K562 (cell line): Measurements from ENCODE around the gene FBXW7. TPM values are rescaled to one million over a fixed set of nuclear protein-coding genes. Genes with fewer than 3 reads are reported as not detected.

Experiments used
- ATAC-seq: fragments of 200-7000 bp; cut with Tn5 transposase; 3 replicates; pipeline ENCODE4 v1.9.1; 2020; ENCODE audit warnings: moderate library complexity
- BruUV-seq: library from RNA; stranded (reverse); fragments of 400-500 nt; replicated peaks from 2 replicates; lab custom pipeline; 2021; lab: Mats Ljungman, UMichigan
- CTCF ChIA-PET: fragments of 300-600 bp; formaldehyde crosslinking; extraction: SDS; loops from one replicate; lab custom pipeline; 2021; ENCODE audit warnings: low intra/inter-chr PET ratio; lab: Yijun Ruan, JAX
- POLR2A ChIA-PET: fragments of 300-600, 350-650 bp; sonication (Branson Sonifier 250); formaldehyde crosslinking; extraction: SDS; loops from one replicate; lab custom pipeline; 2021; ENCODE audit warnings: antibody characterized with exemption, inconsistent platforms; lab: Yijun Ruan, JAX
- DNase-seq, 4 experiments: peaks; one replicate each; pipeline versions ENCODE4 v3.0.0 to v3.0.0-alpha.2; 2011 to 2018; ENCODE audit warnings: low spot score in 3 of 4, mixed read lengths in 3 of 4; ENCODE audit errors: extremely low read depth in 1 of 4
- FAIRE-seq: peaks from 2 replicates; lab custom pipeline; 2011; peaks lifted over from hg19 to GRCh38; lab: Jason Lieb, UNC
- H2AFZ ChIP-seq: 2 replicates; pipeline ENCODE4 v1.6.0; 2011; ENCODE audit warnings: low read depth, low read length, control low read depth, inconsistent platforms
- H3K27ac ChIP-seq: fragments of 200-600 bp; 3 replicates; pipeline ENCODE4 v1.8.0; 2011; ENCODE audit warnings: low read depth, mild to moderate bottlenecking, control low read depth, inconsistent platforms, low read length, moderate library complexity, mixed read lengths; ENCODE audit errors: extremely low read depth
- H3K27me3 ChIP-seq, 2 experiments: fragments of 300-600 bp in 1 of 2; 2 replicates in 1 of 2; 3 replicates in 1 of 2; pipeline versions ENCODE4 v1.6.0 to v1.8.0; 2011; ENCODE audit warnings: inconsistent platforms in 2 of 2, low read length in 2 of 2, mild to moderate bottlenecking in 1 of 2, mixed read lengths in 1 of 2, moderate library complexity in 1 of 2; ENCODE audit not compliant: control insufficient read depth in 2 of 2, insufficient read depth in 2 of 2
- H3K36me3 ChIP-seq: fragments of 300-600 bp; 3 replicates; pipeline ENCODE4 v1.8.0; 2011; ENCODE audit warnings: mild to moderate bottlenecking, low read length, inconsistent platforms; ENCODE audit not compliant: control insufficient read depth, insufficient read depth
- H3K4me1 ChIP-seq, 2 experiments: fragments of 200-600 bp in 1 of 2; replicated peaks in 1 of 2; 2 replicates in 1 of 2; 3 replicates in 1 of 2; pipeline versions ENCODE4 v1.5.1 to v1.8.0; 2011; ENCODE audit warnings: inconsistent platforms in 2 of 2, low read length in 2 of 2, mild to moderate bottlenecking in 1 of 2, mixed read lengths in 1 of 2, moderate library complexity in 1 of 2; ENCODE audit not compliant: control insufficient read depth in 2 of 2, insufficient read depth in 2 of 2
- H3K4me2 ChIP-seq: 2 replicates; pipeline ENCODE4 v1.6.1; 2011; ENCODE audit warnings: low read length, control low read depth, inconsistent platforms, mixed read lengths; ENCODE audit not compliant: insufficient read depth
- H3K4me3 ChIP-seq: fragments of 200-600 bp; sonication (generic), shearing (Covaris generic); 2 replicates; pipeline ENCODE4 v1.5.1; 2016; ENCODE audit warnings: control low read depth, inconsistent platforms
- H3K79me2 ChIP-seq: fragments of 200-600 bp; 3 replicates; pipeline ENCODE4 v1.8.0; 2011; ENCODE audit warnings: low read length, inconsistent platforms; ENCODE audit not compliant: control insufficient read depth, insufficient read depth
- H3K9ac ChIP-seq, 2 experiments: 2 replicates each; pipeline versions ENCODE4 v1.6.0 to v1.6.1; 2011; ENCODE audit warnings: low read depth in 2 of 2, low read length in 2 of 2, control low read depth in 1 of 2, inconsistent platforms in 1 of 2, mild to moderate bottlenecking in 1 of 2, mixed read lengths in 1 of 2; ENCODE audit not compliant: insufficient read depth in 1 of 2
- H3K9me1 ChIP-seq: one replicate; pipeline ENCODE4 v1.6.0; 2011; ENCODE audit warnings: inconsistent platforms, mild to moderate bottlenecking, low read length, moderate library complexity; ENCODE audit not compliant: control insufficient read depth, insufficient read depth
- H3K9me3 ChIP-seq: replicated peaks from 2 replicates; pipeline ENCODE4 v1.5.1; 2011; ENCODE audit warnings: low read depth, low read length, inconsistent platforms; ENCODE audit not compliant: control insufficient read depth, insufficient read depth
- H4K20me1 ChIP-seq: replicated peaks from 2 replicates; pipeline ENCODE4 v1.6.1; 2011; ENCODE audit warnings: low read length, inconsistent platforms, mixed read lengths; ENCODE audit not compliant: control insufficient read depth, insufficient read depth
- E4F1 ChIP-seq: fragments of 250-450 bp; sonication (Bioruptor Pico); IDR thresholded peaks from 2 replicates; pipeline ENCODE4 v1.5.0; 2021; ENCODE audit warnings: mild to moderate bottlenecking, borderline replicate concordance
- ESRRA ChIP-seq: fragments of 450-650 bp; IDR thresholded peaks from 2 replicates; pipeline ENCODE4 v1.6.1; 2014; ENCODE audit warnings: low read depth, mild to moderate bottlenecking, moderate library complexity, borderline replicate concordance
- ETV1 ChIP-seq: fragments of 450-650 bp; conservative IDR thresholded peaks from 2 replicates; pipeline ENCODE4 v1.6.1; 2016; ENCODE audit warnings: missing genetic modification characterization, control low read depth, low read depth, missing compliant biosample characterization
- HIVEP1 ChIP-seq: fragments of 250-450 bp; sonication (Bioruptor Pico); IDR thresholded peaks from 2 replicates; pipeline ENCODE4 v1.4.0; 2020; ENCODE audit warnings: mild to moderate bottlenecking
- ILK ChIP-seq: fragments of 450-650 bp; IDR thresholded peaks from 2 replicates; pipeline ENCODE4 v1.6.1; 2016; ENCODE audit warnings: missing genetic modification characterization, low read depth, mild to moderate bottlenecking, missing compliant biosample characterization, moderate library complexity, borderline replicate concordance
- KHSRP ChIP-seq: fragments of 450-650 bp; IDR thresholded peaks from 2 replicates; pipeline ENCODE4 v1.6.1; 2017
- LCOR ChIP-seq: sonication (generic); formaldehyde crosslinking; IDR thresholded peaks from 2 replicates; pipeline ENCODE4 v1.8.0; 2022; ENCODE audit warnings: mild to moderate bottlenecking, missing genetic modification reagents
- MAX ChIP-seq: sonication (generic); formaldehyde crosslinking; IDR thresholded peaks from 2 replicates; pipeline ENCODE4 v1.9.0; 2022; ENCODE audit warnings: mild to moderate bottlenecking, missing genetic modification reagents
- RAD21 ChIP-seq, 2 experiments: fragments of 250-450 bp in 1 of 2; fragments of 450-650 bp in 1 of 2; sonication (Bioruptor Pico) in 1 of 2; formaldehyde crosslinking in 1 of 2; IDR thresholded peaks in 1 of 2; conservative IDR thresholded peaks in 1 of 2; 2 replicates each; pipeline versions ENCODE4 v1.4.0 to v1.8.0; 2020 to 2022; ENCODE audit warnings: mild to moderate bottlenecking in 2 of 2, moderate library complexity in 1 of 2
- RBFOX2 ChIP-seq: fragments of 200-400 bp; formaldehyde crosslinking; IDR thresholded peaks from 2 replicates; pipeline ENCODE4 v1.6.1; 2017; ENCODE audit warnings: low read depth, mild to moderate bottlenecking, low read length, moderate library complexity
- RBM25 ChIP-seq: fragments of 200-400 bp; formaldehyde crosslinking; IDR thresholded peaks from 2 replicates; pipeline ENCODE4 v1.6.1; 2018; ENCODE audit warnings: low read length, low read depth, moderate library complexity; ENCODE audit not compliant: severe bottlenecking
- STAG1 ChIP-seq: sonication (generic); formaldehyde crosslinking; IDR thresholded peaks from 2 replicates; pipeline ENCODE4 v1.5.0; 2020; ENCODE audit warnings: missing genetic modification reagents, borderline replicate concordance
- ZFPM2 ChIP-seq: fragments of 250-450 bp; sonication (Bioruptor Pico); IDR thresholded peaks from 2 replicates; pipeline ENCODE4 v1.5.1; 2022; ENCODE audit warnings: mild to moderate bottlenecking
- ZNF274 ChIP-seq: IDR thresholded peaks from 2 replicates; pipeline ENCODE4 v1.6.1; 2011; ENCODE audit warnings: low read depth, mild to moderate bottlenecking, low read length, moderate library complexity, borderline replicate concordance
- ZNF384 ChIP-seq: IDR thresholded peaks from 2 replicates; pipeline ENCODE4 v1.6.1; 2012; ENCODE audit warnings: low read depth, low read length, improper control_type of control experiment
- ZNF644 ChIP-seq: fragments of 200-800 bp; sonication (Bioruptor generic); IDR thresholded peaks from 2 replicates; pipeline ENCODE4 v1.6.1; 2016; ENCODE audit warnings: low read depth, missing genetic modification characterization, missing compliant biosample characterization
- WGBS: fragments of 100-300 bp; shearing (Covaris generic); methylation state at CpG from one replicate; pipeline ENCODE4 v1.1.6; 2016; ENCODE audit warnings: low coverage, mixed read lengths; ENCODE audit not compliant: insufficient coverage; ENCODE audit errors: missing lambda C conversion rate; 5-methylcytosine and 5-hydroxymethylcytosine counted together
- in situ Hi-C: fragments of 300-500 bp; cut with MboI; formaldehyde crosslinking; loops from 4 replicates; pipeline ENCODE4 v1.15.0; 2018; ENCODE audit warnings: inconsistent platforms, mixed read lengths
- intact Hi-C: fragments of 100-400 bp; cut with micrococcal nuclease; formaldehyde crosslinking; loops from 2 replicates; pipeline ENCODE4 v1.14.2; 2022
- polyA plus RNA-seq, 8 experiments: library from polyadenylated mRNA; depleted of rRNA in 4 of 8; stranded (reverse) in 5 of 8; unstranded in 3 of 8; fragments of >200 nt; fragmentation: Nextera tagmentation in 2 of 8; fragmentation: Illumina TruSeq in 1 of 8; extraction: Ambion mirVana in 2 of 8; extraction: Trizol in 1 of 8; gene quantifications; 2 replicates each; pipeline versions ENCODE4 v1.2.1 to v1.2.3, GENCODE V29; 2011 to 2014; ENCODE audit warnings: inconsistent platforms in 1 of 8, missing spikeins in 1 of 8
- total RNA-seq, 7 experiments: library from RNA; depleted of rRNA in 6 of 7; stranded (reverse); fragments of >200 nt in 6 of 7; fragmentation: Illumina TruSeq in 2 of 7; extraction: Trizol in 2 of 7; gene quantifications; 2 replicates each; pipeline versions ENCODE4 v1.2.1 to v1.2.3, GENCODE V29; 2011 to 2021; ENCODE audit warnings: low replicate concordance in 1 of 7
- TF ChIP-seq, protein P1 (sequence below): fragments of 450-650 bp; IDR thresholded peaks from 2 replicates; pipeline ENCODE4 v1.6.1; 2016
- TF ChIP-seq, protein P2 (sequence below): fragments of 200-400 bp; formaldehyde crosslinking; IDR thresholded peaks from 2 replicates; pipeline ENCODE4 v1.6.1; 2017; ENCODE audit warnings: mild to moderate bottlenecking, low read depth, low read length, moderate library complexity

FBXW7 gene
- total and polyA plus RNA-seq, 9 of the 15 experiments (the other 6 are each of a cell fraction or from before 2014, with no cell fraction given), result 6.8 to 44.2 (median 16.4) TPM

DNA sequence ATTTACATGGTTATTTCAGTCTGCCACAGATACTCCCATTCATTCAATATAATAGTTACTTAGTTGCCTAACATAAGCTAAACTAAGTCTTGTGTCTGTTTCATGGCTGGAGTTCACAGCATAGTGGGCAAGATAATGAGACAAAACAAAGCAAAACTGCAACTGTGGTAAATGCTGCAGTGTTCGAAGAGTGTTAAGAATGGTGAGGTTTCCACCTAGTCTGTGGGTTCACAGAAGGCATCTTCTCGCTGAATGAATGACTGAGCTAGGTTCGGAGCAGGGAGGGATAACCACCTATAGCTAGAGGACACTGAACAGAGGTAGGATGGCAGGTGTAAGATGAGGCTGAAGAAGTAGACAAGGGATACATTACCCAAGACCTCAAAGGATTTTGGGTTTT, 171.0 kb downstream of the FBXW7 start:
- intact Hi-C loops (no loop called here), in situ Hi-C loops (no loop called here)
- FAIRE-seq (peak; percentile 42), ATAC-seq (no peak), DNase-seq (no peak)
- Histone ChIP-seq H3K4me3 (no peak overlapping the region), H3K4me1 (no peaks in the 10 kb centered on the region), H2AFZ (no peak overlapping the region), H3K9me1 (no peaks in the 10 kb centered on the region), H4K20me1 (no peaks in the 10 kb centered on the region), H3K36me3 (no peaks in the 10 kb centered on the region), H3K79me2 (no peaks in the 10 kb centered on the region), H3K27me3 (no peaks in the 10 kb centered on the region), H3K9me3 (no peaks in the 10 kb centered on the region), H3K4me2 (no peak overlapping the region), H3K27ac (no peak overlapping the region), H3K9ac (no peak overlapping the region)
- BruUV-seq, result no TSS peak
- POLR2A ChIA-PET, result interaction anchor here (1.0 kb wide), 1 partner anchor 540 kb away, joined by 3 read pairs; no protein-coding TSS in a partner anchor
- CTCF ChIA-PET, result no interaction called here
- 81% methylated on average over 3 of the region's 3 CpGs for WGBS
- TF ChIP-seq ESRRA, result no peak
- no peak for TF ChIP-seq ILK (tag)
- no peak for TF ChIP-seq STAG1 (CRISPR knock-in tag)
- TF ChIP-seq, protein P1, sequence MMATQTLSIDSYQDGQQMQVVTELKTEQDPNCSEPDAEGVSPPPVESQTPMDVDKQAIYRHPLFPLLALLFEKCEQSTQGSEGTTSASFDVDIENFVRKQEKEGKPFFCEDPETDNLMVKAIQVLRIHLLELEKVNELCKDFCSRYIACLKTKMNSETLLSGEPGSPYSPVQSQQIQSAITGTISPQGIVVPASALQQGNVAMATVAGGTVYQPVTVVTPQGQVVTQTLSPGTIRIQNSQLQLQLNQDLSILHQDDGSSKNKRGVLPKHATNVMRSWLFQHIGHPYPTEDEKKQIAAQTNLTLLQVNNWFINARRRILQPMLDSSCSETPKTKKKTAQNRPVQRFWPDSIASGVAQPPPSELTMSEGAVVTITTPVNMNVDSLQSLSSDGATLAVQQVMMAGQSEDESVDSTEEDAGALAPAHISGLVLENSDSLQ, result no peak
- no peak for TF ChIP-seq RBM25
- no peak for TF ChIP-seq HIVEP1 (CRISPR knock-in tag)
- no peak for TF ChIP-seq ZNF274
- no peak for TF ChIP-seq KHSRP
- TF ChIP-seq MAX (CRISPR knock-in tag), result no peak
- TF ChIP-seq ZFPM2 (CRISPR knock-in tag), result no peak
- no peak for TF ChIP-seq RAD21 (CRISPR knock-in tag; conservative IDR thresholded peaks at IDR 0.05 in 1 of 2, IDR thresholded peaks at IDR 0.05 in 1 of 2)
- TF ChIP-seq RBFOX2, result no peak
- TF ChIP-seq ETV1 (tag), result no peak
- no peak for TF ChIP-seq ZNF384
- TF ChIP-seq, protein P2, sequence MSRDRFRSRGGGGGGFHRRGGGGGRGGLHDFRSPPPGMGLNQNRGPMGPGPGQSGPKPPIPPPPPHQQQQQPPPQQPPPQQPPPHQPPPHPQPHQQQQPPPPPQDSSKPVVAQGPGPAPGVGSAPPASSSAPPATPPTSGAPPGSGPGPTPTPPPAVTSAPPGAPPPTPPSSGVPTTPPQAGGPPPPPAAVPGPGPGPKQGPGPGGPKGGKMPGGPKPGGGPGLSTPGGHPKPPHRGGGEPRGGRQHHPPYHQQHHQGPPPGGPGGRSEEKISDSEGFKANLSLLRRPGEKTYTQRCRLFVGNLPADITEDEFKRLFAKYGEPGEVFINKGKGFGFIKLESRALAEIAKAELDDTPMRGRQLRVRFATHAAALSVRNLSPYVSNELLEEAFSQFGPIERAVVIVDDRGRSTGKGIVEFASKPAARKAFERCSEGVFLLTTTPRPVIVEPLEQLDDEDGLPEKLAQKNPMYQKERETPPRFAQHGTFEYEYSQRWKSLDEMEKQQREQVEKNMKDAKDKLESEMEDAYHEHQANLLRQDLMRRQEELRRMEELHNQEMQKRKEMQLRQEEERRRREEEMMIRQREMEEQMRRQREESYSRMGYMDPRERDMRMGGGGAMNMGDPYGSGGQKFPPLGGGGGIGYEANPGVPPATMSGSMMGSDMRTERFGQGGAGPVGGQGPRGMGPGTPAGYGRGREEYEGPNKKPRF, result no peak
- TF ChIP-seq E4F1 (CRISPR knock-in tag), result no peak
- TF ChIP-seq ZNF644 (tag), result no peak
- no peak for TF ChIP-seq LCOR (CRISPR knock-in tag)
